Measurements from ENCODE around the gene TRIM47.

The TRIM47 gene

GRCh38 chr17:75838410-75838809 lies 40.0 kb downstream of the TRIM47 start:
- no peak overlapping the region for H3K9ac ChIP-seq (ENCODE audit: low read length)
- H3K4me3 ChIP-seq (ENCODE audit: low read depth, low read length, poor library complexity, severe bottlenecking): no peak overlapping the region
- no peaks in the 10 kb centered on the region for H3F3A ChIP-seq (ENCODE audit: insufficient read depth, low read length)
- TF ChIP-seq CTCF (IDR thresholded peaks at IDR 0.05; ENCODE audit: low read length) (no peak), EZH2 (IDR thresholded peaks at IDR 0.05; ENCODE audit: borderline replicate concordance, low read length) (no peak)
- no peaks in the 10 kb centered on the region for H3K9me3 ChIP-seq (ENCODE audit: low read length)
- H4K20me1 ChIP-seq (ENCODE audit: insufficient read depth, low read length): no peaks in the 10 kb centered on the region
- no peak overlapping the region for H3K27ac ChIP-seq (ENCODE audit: low read depth, low read length, poor library complexity, severe bottlenecking)
- no peaks in the 10 kb centered on the region for H3K9me2 ChIP-seq (ENCODE audit: low read depth, low read length)
- H3K79me2 ChIP-seq (ENCODE audit: insufficient read depth, low read length): no peaks in the 10 kb centered on the region
- no peak overlapping the region for H3K4me2 ChIP-seq (ENCODE audit: low read length)
- peaks cover 2% of the 10 kb centered on the region; the same call in 1 of the 2 replicates for H3K27me3 ChIP-seq (ENCODE audit: insufficient read depth, low read length)
- H3K4me1 ChIP-seq (ENCODE audit: insufficient read depth, low read length, severe bottlenecking): no peaks in the 10 kb centered on the region
- H3K36me3 ChIP-seq (ENCODE audit: insufficient read depth, low read length): no peaks in the 10 kb centered on the region
- no peak overlapping the region for H2AFZ ChIP-seq (ENCODE audit: low read length)

- no peak for TF ChIP-seq EZH2 (IDR thresholded peaks at IDR 0.05; ENCODE audit: borderline replicate concordance, low read length)
- no peak for TF ChIP-seq CTCF (IDR thresholded peaks at IDR 0.05; ENCODE audit: low read length)
- Histone ChIP-seq H3K9me3 (ENCODE audit: low read length) (no peaks in the 10 kb centered on the region), H3F3A (ENCODE audit: insufficient read depth, low read length) (no peaks in the 10 kb centered on the region), H3K79me2 (ENCODE audit: insufficient read depth, low read length) (no peaks in the 10 kb centered on the region), H3K36me3 (ENCODE audit: insufficient read depth, low read length) (no peaks in the 10 kb centered on the region), H3K4me3 (ENCODE audit: low read depth, low read length, poor library complexity, severe bottlenecking) (no peak overlapping the region), H3K9me2 (ENCODE audit: low read depth, low read length) (no peaks in the 10 kb centered on the region), H3K4me1 (ENCODE audit: insufficient read depth, low read length, severe bottlenecking) (peaks cover 4% of the 10 kb centered on the region), H4K20me1 (ENCODE audit: insufficient read depth, low read length) (no peaks in the 10 kb centered on the region), H3K9ac (ENCODE audit: low read length) (no peak overlapping the region), H3K27me3 (ENCODE audit: insufficient read depth, low read length) (peaks cover 5% of the 10 kb centered on the region; the same call in 1 of the 2 replicates), H3K27ac (ENCODE audit: low read depth, low read length, poor library complexity, severe bottlenecking) (no peak overlapping the region), H2AFZ (ENCODE audit: low read length) (no peak overlapping the region), H3K4me2 (ENCODE audit: low read length) (no peak overlapping the region)
Observed at GRCh38 chr17:75837899-75838298, 40.5 kb downstream of the TRIM47 start.

GRCh38 chr17:75836605-75837004 lies 41.8 kb downstream of the TRIM47 start:
- H3K4me1 ChIP-seq (ENCODE audit: insufficient read depth, low read length, severe bottlenecking): peaks cover 16% of the 10 kb centered on the region

More at GRCh38 chr17:75836605-75837004, 41.8 kb downstream of the TRIM47 start:
- H3K9me2 ChIP-seq (ENCODE audit: low read depth, low read length): no peaks in the 10 kb centered on the region
- no peak overlapping the region for H3K4me3 ChIP-seq (ENCODE audit: low read depth, low read length, poor library complexity, severe bottlenecking)
- no peaks in the 10 kb centered on the region for H3F3A ChIP-seq (ENCODE audit: insufficient read depth, low read length)
- no peak overlapping the region for H2AFZ ChIP-seq (ENCODE audit: low read length)
- no peaks in the 10 kb centered on the region for H3K9me3 ChIP-seq (ENCODE audit: low read length)
- H3K27me3 ChIP-seq (ENCODE audit: insufficient read depth, low read length): peaks cover 5% of the 10 kb centered on the region; the same call in 1 of the 2 replicates
- H3K4me2 ChIP-seq (ENCODE audit: low read length): no peak overlapping the region
- no peaks in the 10 kb centered on the region for H3K36me3 ChIP-seq (ENCODE audit: insufficient read depth, low read length)
- H3K9ac ChIP-seq (ENCODE audit: low read length): no peak overlapping the region
- no peak overlapping the region for H3K27ac ChIP-seq (ENCODE audit: low read depth, low read length, poor library complexity, severe bottlenecking)
- H3K79me2 ChIP-seq (ENCODE audit: insufficient read depth, low read length): no peaks in the 10 kb centered on the region
- TF ChIP-seq EZH2 (IDR thresholded peaks at IDR 0.05; ENCODE audit: borderline replicate concordance, low read length) (no peak), CTCF (IDR thresholded peaks at IDR 0.05; ENCODE audit: low read length) (no peak)
- H4K20me1 ChIP-seq (ENCODE audit: insufficient read depth, low read length): no peaks in the 10 kb centered on the region
